HG03039 (cell line): ENCODE measurements around the gene TEDC1.
"Not testable (repeated sequence)": the region's sequence is repeated elsewhere in the genome, so short reads cannot be mapped to it uniquely, and the experiment has no call there.

Experiments
- ATAC-seq: cut with Tn5 transposase; IDR thresholded peaks from one replicate; pipeline ENCODE4 v1.9.1; 2021; ENCODE audit warnings: mild to moderate bottlenecking, moderate library complexity; ENCODE audit not compliant: unreplicated experiment

TEDC1 gene

GRCh38 chr14:105536051-105536450 lies 45.0 kb downstream of the TEDC1 start:
- ATAC-seq = no peak

GRCh38 chr14:105536691-105537579 lies 45.9 kb downstream of the TEDC1 start:
- ATAC-seq = no peak

GRCh38 chr14:105537580-105538474 lies 46.8 kb downstream of the TEDC1 start:
- no peak for ATAC-seq

- ATAC-seq = no peak
Observed at GRCh38 chr14:105538481-105539049, 47.5 kb downstream of the TEDC1 start.

GRCh38 chr14:105540811-105541210 lies 49.8 kb downstream of the TEDC1 start:
- no peak for ATAC-seq

- ATAC-seq = no peak
Observed at GRCh38 chr14:105541218-105541875, 50.3 kb downstream of the TEDC1 start.

GRCh38 chr14:105545676-105546075 lies 54.6 kb downstream of the TEDC1 start:
- ATAC-seq = not testable (repeated sequence)

GRCh38 chr14:105546410-105546809 lies 55.4 kb downstream of the TEDC1 start:
- ATAC-seq = not testable (repeated sequence)

GRCh38 chr14:105547072-105547471 lies 56.0 kb downstream of the TEDC1 start:
- ATAC-seq = not testable (repeated sequence)

- no peak for ATAC-seq
Observed at GRCh38 chr14:105547741-105548169, 56.7 kb downstream of the TEDC1 start.
